GM10248 (cell line): ENCODE results near the gene GDF9.

Source experiments
- CTCF ChIA-PET: fragments of 300-600 bp; sonication (Branson Sonifier 250); formaldehyde crosslinking; extraction: SDS; loops from one replicate; lab custom pipeline; 2021; ENCODE audit warnings: antibody characterized with exemption; lab: Yijun Ruan, JAX
- POLR2A ChIA-PET: fragments of 350-650 bp; sonication (Branson Sonifier 250); formaldehyde crosslinking; extraction: SDS; loops from one replicate; lab custom pipeline; 2020; ENCODE audit warnings: antibody characterized with exemption; lab: Yijun Ruan, JAX
- DNase-seq: peaks from one replicate; pipeline ENCODE4 v3.0.0; 2012; ENCODE audit errors: extremely low spot score
- CTCF ChIP-seq: IDR thresholded peaks from 2 replicates; pipeline ENCODE4 v1.5.1; 2012; ENCODE audit warnings: mild to moderate bottlenecking, low read depth; ENCODE audit errors: extremely low read depth, missing control alignments, control extremely low read depth

GDF9 gene

DNA sequence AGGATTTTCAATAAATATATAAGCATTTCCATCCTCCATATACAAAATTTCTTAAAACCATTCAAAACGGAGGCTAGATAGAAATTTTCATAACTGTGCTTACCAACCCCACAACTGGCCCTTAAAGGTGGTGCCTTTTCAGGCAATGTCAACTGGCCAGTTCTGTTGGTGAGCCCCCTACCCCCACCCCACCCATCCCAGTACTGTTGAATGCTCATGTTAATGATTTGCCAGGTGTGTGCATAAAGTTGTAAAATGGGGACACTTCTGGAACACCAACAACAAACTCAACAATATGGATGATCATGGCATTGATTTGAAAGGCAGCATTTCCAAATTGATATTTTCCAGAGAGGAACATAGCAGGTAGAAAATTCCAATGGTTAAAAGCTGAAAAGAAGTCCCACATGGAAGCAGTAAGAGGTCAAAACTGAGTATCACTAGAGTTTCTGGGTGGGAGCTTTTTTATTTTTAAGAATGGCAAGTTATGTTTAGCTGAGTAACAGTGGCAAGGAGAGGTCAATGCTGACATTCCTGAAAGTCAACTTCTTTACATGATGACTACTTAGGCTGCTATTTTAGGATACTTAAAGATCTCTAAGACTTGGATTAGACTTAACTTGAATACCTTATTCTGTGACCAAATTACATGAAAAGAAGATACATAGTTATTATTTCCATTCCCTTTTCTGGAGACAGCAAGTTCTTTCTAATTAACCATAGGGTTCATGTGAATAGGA lies 9.9 kb upstream of the GDF9 start:
- TF ChIP-seq CTCF, result no peak
- ChIA-PET CTCF (interaction anchor here (1.3 to 2.6 kb wide), 4 partner anchors 8 to 46 kb away, joined by 5 to 9 read pairs (median 6); partner anchors contain the start of genes GDF9, SHROOM1 and UQCRQ), POLR2A (no interaction called here)
- no peak for DNase-seq

GRCh38 chr5:132873930-132874271 lies 7.6 kb upstream of the GDF9 start:
- DNase-seq, result no peak
- CTCF ChIA-PET, result interaction anchor here (1.2 to 8.0 kb wide), 4 partner anchors 11 to 347 kb away, joined by 3 to 72 read pairs (median 4); partner anchors contain the start of gene SHROOM1
- no peak for TF ChIP-seq CTCF
- POLR2A ChIA-PET, result no interaction called here

DNA sequence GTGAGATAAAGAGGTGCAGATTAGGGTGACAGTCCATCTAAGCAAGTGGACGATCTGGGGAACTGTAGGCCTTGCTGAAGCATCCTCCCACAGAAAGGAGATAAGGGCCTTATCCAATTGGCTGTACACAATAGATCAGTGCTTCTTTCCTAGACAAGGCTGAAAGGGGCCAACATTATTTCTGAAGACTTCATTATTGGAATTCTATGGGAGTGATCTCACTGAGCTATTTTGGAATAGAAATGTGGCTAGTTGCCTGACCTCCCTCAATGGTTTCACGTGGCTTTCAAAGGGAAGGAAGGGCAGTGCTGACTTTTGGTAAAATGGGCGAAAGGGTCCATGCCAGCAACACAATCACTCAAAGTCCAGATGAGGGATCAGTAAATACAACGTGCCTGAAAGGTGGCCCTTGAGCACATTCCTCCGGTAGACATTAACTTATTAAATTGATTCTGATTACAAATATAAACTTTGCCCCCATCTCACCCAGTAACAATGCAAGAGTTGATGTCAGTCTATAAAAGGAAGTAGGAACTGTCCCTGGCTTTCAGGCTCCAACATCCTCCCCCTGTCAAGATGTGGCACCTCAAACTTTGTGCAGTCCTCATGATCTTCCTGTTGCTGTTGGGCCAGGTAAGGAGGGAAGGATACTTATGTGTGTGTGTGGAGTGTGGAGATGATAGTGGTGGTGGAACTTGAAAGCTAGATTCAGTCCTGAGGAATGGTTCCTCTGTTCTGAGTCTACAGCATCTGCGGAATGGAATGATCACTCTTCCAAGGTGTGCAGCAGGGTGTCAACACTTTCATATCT lies 7.1 kb upstream of the GDF9 start, which contains the start of gene LEAP2:
TSS of gene LEAP2 (plus strand) at position 550 of the 811 bp plus-strand sequence. CDS start at position 577, 27 bp downstream.
- CTCF ChIA-PET, result interaction anchor here (1.2 to 8.0 kb wide), 6 partner anchors 11 to 347 kb away, joined by 3 to 72 read pairs (median 4); partner anchors contain the start of gene SHROOM1
- POLR2A ChIA-PET, result no interaction called here
- no peak for DNase-seq
- TF ChIP-seq CTCF, result no peak

- no peak for TF ChIP-seq CTCF
- DNase-seq, result no peak
- CTCF ChIA-PET, result interaction anchor here (1.0 to 8.0 kb wide), 4 partner anchors 12 to 367 kb away, joined by 3 to 72 read pairs (median 5); no protein-coding TSS in a partner anchor
- POLR2A ChIA-PET, result no interaction called here
Observed at GRCh38 chr5:132872788-132873118, 6.5 kb upstream of the GDF9 start.

DNA sequence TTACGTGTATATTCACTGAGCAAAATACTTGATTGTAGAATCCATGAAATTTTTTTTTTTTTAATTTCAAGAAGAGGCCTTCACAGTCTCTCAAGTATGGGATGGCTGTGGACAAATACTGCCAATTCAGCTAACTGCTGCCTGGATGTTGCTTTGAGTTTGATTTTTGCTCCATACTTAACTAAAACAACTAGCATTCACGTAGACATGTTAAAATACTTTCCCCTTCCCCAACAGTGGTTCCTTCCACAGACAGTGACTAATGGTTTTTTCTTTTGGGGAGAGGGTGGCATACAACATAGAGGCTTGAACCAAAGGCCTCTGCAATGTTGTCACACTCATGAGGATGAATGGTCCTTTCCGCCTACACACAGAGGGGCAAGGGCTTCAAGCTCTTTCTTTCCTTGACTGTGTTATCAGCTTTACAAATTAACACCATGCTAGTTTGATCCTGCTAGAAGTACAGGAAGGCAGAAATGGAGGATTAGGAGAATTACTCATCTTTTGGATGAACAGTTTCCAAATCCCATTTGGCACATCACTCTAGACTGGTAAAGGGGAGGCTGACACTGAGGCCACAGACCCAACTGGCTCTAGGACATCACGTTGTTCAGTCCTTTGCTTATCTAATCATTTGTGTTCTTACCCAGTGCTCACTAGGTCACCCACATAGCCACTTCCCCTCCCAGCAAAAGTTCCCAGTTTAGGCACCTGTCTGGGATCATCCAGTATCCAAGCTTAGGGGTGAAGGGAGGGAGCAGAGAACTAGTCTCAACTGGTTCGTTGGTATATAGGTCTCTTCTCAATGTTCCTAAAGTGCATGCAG lies 5.4 kb upstream of the GDF9 start:
- CTCF ChIA-PET, result interaction anchor here (0.9 to 8.0 kb wide), 7 partner anchors 13 to 366 kb away, joined by 3 to 72 read pairs (median 3); no protein-coding TSS in a partner anchor
- TF ChIP-seq CTCF, result no peak
- DNase-seq, result no peak

More for the DNA sequence above, 5.4 kb upstream of the GDF9 start:
- POLR2A ChIA-PET, result no interaction called here
